Measurements from ENCODE around the gene THSD4. TPM values are rescaled to one million over a fixed set of nuclear protein-coding genes. Genes with fewer than 3 reads are reported as not detected.

The THSD4 gene
- total and polyA plus RNA-seq, 3 experiments from 2014 or later, result not detected

DNA sequence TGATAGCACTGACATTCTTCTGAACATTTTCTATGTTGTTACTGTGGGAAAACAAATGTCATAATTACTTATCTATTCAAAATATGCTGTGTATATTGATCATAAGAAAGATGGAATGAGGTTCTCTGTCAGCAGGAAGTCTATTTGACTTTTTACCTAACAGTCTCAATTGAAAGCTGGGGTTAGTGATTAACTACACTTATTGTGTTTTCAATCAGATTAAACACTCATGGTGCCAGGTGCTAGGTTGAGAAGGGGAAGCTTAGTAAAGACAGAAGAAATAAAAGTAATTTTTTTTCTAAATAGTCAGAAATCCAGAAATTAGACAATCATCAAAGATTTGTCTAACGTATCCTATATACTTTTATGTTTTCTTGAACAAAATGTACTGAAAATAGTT lies 414.1 kb downstream of the THSD4 start:
- Histone ChIP-seq H3K4me1 (ENCODE audit: insufficient read depth, low read length) (no peaks in the 10 kb centered on the region), H3K4me3 (ENCODE audit: low read length) (no peak overlapping the region), H3K36me3 (ENCODE audit: insufficient read depth, low read length) (no peaks in the 10 kb centered on the region), H3K9me3 (ENCODE audit: low read length) (no peaks in the 10 kb centered on the region), H3K27ac (ENCODE audit: low read depth, low read length) (no peak overlapping the region), H3K27me3 (ENCODE audit: insufficient read depth, low read length, poor library complexity, severe bottlenecking) (peaks cover 5% of the 10 kb centered on the region)
- Mint-ChIP-seq H3K4me1 (no peaks in the 10 kb centered on the region), H3K27me3 (peaks cover 11 to 57% of the 10 kb centered on the region in 2 donors), H3K27ac (no peak overlapping the region), H3K4me3 (no peak overlapping the region), H3K9me3 (peaks cover 2 to 12% (median 6%) of the 10 kb centered on the region in 5 donors), H3K36me3 (peaks cover 0 to 3% (median 0%) of the 10 kb centered on the region in 3 donors)
- ChIA-PET CTCF (no interaction called here), POLR2A (no interaction called here)
- no peak for DNase-seq

DNA sequence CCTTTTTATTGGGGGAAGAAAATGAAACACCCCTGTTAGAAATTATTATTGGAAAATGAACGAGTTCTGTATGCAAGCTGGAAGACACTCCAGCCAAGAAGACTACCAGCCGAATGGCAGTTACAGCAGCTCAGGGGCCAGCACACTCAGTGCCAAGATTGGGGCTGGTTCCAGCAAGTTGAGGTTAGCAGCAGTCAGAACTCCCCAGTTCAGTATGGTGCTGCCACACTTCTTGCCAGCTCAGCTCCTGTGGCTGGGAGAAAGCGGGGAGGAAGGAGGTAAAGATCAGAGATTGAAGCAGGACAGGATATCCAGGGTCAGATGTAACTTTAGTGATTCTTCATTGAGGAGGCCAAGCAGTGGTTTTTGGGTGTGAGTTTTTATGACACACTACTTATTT lies 414.8 kb downstream of the THSD4 start:
- CTCF ChIA-PET, result no interaction called here
- Histone ChIP-seq H3K9me3 (ENCODE audit: low read length) (no peaks in the 10 kb centered on the region), H3K36me3 (ENCODE audit: insufficient read depth, low read length) (no peaks in the 10 kb centered on the region), H3K27me3 (ENCODE audit: insufficient read depth, low read length, poor library complexity, severe bottlenecking) (peaks cover 5% of the 10 kb centered on the region), H3K4me3 (ENCODE audit: low read length) (no peak overlapping the region), H3K4me1 (ENCODE audit: insufficient read depth, low read length) (no peaks in the 10 kb centered on the region), H3K27ac (ENCODE audit: low read depth, low read length) (no peak overlapping the region)
- Mint-ChIP-seq H3K36me3 (peaks cover 0 to 3% (median 0%) of the 10 kb centered on the region in 3 donors), H3K4me1 (no peaks in the 10 kb centered on the region), H3K9me3 (peaks cover 4 to 12% (median 7%) of the 10 kb centered on the region in 5 donors), H3K4me3 (peak overlapping the region in 1 of 7 donors; percentile 27), H3K27me3 (peaks cover 9 to 56% of the 10 kb centered on the region in 2 donors), H3K27ac (no peak overlapping the region)
- POLR2A ChIA-PET, result no interaction called here
- no peak for DNase-seq

DNA sequence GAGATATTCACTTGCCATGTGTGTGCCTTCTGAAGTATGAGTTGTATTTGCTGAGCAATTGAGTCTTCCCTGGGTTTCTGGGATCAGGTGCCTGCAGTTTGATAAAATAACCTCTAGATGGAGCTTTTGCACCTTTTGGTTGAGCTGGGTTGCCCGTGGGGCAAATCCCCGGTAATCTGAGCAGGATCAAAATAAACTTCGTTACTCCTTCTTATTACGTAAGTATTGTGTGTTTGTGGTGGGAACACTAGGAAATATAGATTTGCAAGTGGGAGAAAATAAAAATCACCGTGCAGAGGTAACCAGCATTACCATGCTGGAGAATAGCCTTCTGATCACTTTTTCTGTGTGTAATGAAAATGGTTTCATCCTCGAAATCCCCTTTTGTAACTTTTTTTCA lies 417.7 kb downstream of the THSD4 start:
- no peaks in the 10 kb centered on the region for H3K36me3 ChIP-seq (ENCODE audit: insufficient read depth, low read length)
- no peak overlapping the region for H3K4me3 Mint-ChIP-seq
- ChIA-PET CTCF (no interaction called here), POLR2A (no interaction called here)
- peaks cover 0 to 3% (median 0%) of the 10 kb centered on the region in 3 donors for H3K36me3 Mint-ChIP-seq
- no peak overlapping the region for H3K27ac ChIP-seq (ENCODE audit: low read depth, low read length)
- H3K4me1 ChIP-seq (ENCODE audit: insufficient read depth, low read length), result no peaks in the 10 kb centered on the region
- no peak overlapping the region for H3K4me3 ChIP-seq (ENCODE audit: low read length)
- no peaks in the 10 kb centered on the region for H3K9me3 ChIP-seq (ENCODE audit: low read length)
- no peaks in the 10 kb centered on the region for H3K4me1 Mint-ChIP-seq
- H3K9me3 Mint-ChIP-seq, result peaks cover 4 to 12% (median 7%) of the 10 kb centered on the region in 5 donors
- no peak for DNase-seq
- no peak overlapping the region for H3K27ac Mint-ChIP-seq
- no peaks in the 10 kb centered on the region for H3K27me3 ChIP-seq (ENCODE audit: insufficient read depth, low read length, poor library complexity, severe bottlenecking)
- H3K27me3 Mint-ChIP-seq, result peaks cover 8 to 37% of the 10 kb centered on the region in 2 donors

DNA sequence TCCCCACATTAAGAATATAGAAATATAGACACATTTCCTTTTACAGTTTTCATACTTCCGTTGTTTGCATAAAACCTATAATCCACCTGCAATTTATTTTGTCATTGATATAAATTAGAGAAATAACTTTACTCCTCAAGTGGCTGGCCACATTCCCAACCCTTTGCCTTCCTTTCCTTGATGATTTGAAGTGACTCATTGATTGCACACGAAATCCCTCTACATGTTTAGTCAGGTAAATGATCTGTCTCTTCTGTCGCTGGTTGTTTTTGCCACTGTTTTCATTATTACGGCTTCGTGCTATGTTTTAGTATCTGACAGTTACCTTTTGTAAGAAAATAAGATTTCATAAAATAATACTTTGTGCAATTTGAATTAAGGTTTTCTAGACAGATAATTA lies 422.9 kb downstream of the THSD4 start:
- Mint-ChIP-seq H3K9me3 (peaks cover 0 to 7% (median 4%) of the 10 kb centered on the region in 5 donors), H3K27me3 (peaks cover 3 to 11% of the 10 kb centered on the region in 2 donors), H3K4me3 (no peak overlapping the region), H3K4me1 (no peaks in the 10 kb centered on the region), H3K27ac (no peak overlapping the region), H3K36me3 (no peaks in the 10 kb centered on the region)
- POLR2A ChIA-PET, result no interaction called here
- H3K9me3 ChIP-seq (ENCODE audit: low read length), result no peaks in the 10 kb centered on the region
- no peaks in the 10 kb centered on the region for H3K4me1 ChIP-seq (ENCODE audit: insufficient read depth, low read length)
- no peaks in the 10 kb centered on the region for H3K27me3 ChIP-seq (ENCODE audit: insufficient read depth, low read length, poor library complexity, severe bottlenecking)
- CTCF ChIA-PET, result no interaction called here
- H3K27ac ChIP-seq (ENCODE audit: low read depth, low read length), result no peak overlapping the region
- DNase-seq, result no peak
- no peak overlapping the region for H3K4me3 ChIP-seq (ENCODE audit: low read length)
- no peaks in the 10 kb centered on the region for H3K36me3 ChIP-seq (ENCODE audit: insufficient read depth, low read length)

DNA sequence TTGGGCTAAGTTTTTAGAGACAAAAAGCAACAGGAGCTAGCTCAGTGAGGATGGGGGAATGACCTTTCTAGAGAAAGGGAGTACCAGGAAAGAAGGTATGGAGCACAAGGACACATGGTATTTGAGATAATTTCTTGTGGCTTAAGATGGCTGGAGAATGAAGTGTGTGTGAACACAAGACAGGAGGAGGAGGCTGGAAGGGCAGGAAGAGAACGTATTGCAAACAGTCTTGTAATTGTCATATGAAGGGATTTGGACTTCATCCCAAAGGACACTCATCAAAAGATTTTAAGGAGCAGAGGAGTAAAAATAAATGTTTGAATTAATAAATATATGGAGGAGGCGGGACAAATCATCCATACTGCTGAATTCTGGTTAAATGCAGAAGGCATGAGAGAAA lies 426.5 kb downstream of the THSD4 start:
- Mint-ChIP-seq H3K4me3 (no peak overlapping the region), H3K36me3 (no peaks in the 10 kb centered on the region), H3K4me1 (no peaks in the 10 kb centered on the region), H3K9me3 (peaks cover 0 to 2% (median 0%) of the 10 kb centered on the region in 5 donors), H3K27ac (no peak overlapping the region), H3K27me3 (peaks cover 3 to 14% of the 10 kb centered on the region in 2 donors)
- DNase-seq, result no peak
- Histone ChIP-seq H3K4me1 (ENCODE audit: insufficient read depth, low read length) (no peaks in the 10 kb centered on the region), H3K27me3 (ENCODE audit: insufficient read depth, low read length, poor library complexity, severe bottlenecking) (no peaks in the 10 kb centered on the region), H3K27ac (ENCODE audit: low read depth, low read length) (no peak overlapping the region), H3K9me3 (ENCODE audit: low read length) (no peaks in the 10 kb centered on the region), H3K36me3 (ENCODE audit: insufficient read depth, low read length) (no peaks in the 10 kb centered on the region), H3K4me3 (ENCODE audit: low read length) (no peak overlapping the region)
- CTCF ChIA-PET, result no interaction called here
- POLR2A ChIA-PET, result no interaction called here

DNA sequence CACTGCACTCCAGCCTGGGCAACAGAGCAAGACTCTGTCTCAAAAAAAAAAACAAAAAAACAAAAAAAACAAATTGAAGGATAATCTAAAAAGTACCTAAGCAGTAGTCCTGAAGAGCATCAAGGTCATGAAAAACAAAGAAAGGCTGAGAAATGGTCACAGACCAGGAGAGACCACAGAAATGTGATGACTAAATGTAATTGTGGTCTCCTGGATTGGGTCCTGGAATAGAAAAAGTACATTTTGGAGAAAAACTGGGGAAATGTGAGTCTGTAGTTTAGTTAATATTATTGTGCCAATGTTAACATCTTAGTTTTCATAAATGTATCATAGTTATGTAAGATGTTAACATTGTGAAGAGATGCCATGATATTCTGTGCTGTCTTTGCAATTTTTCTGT lies 427.6 kb downstream of the THSD4 start:
- H3K27me3 ChIP-seq (ENCODE audit: insufficient read depth, low read length, poor library complexity, severe bottlenecking), result no peaks in the 10 kb centered on the region
- ChIA-PET POLR2A (no interaction called here), CTCF (no interaction called here)
- no peak overlapping the region for H3K4me3 Mint-ChIP-seq
- no peaks in the 10 kb centered on the region for H3K9me3 ChIP-seq (ENCODE audit: low read length)
- no peaks in the 10 kb centered on the region for H3K36me3 Mint-ChIP-seq
- no peaks in the 10 kb centered on the region for H3K36me3 ChIP-seq (ENCODE audit: insufficient read depth, low read length)
- no peak overlapping the region for H3K27ac Mint-ChIP-seq
- DNase-seq, result no peak
- no peaks in the 10 kb centered on the region for H3K4me1 ChIP-seq (ENCODE audit: insufficient read depth, low read length)
- peaks cover 7 to 14% of the 10 kb centered on the region in 2 donors for H3K27me3 Mint-ChIP-seq
- no peaks in the 10 kb centered on the region for H3K4me1 Mint-ChIP-seq
- peaks cover 0 to 2% (median 0%) of the 10 kb centered on the region in 5 donors for H3K9me3 Mint-ChIP-seq
- no peak overlapping the region for H3K4me3 ChIP-seq (ENCODE audit: low read length)
- H3K27ac ChIP-seq (ENCODE audit: low read depth, low read length), result no peak overlapping the region

DNA sequence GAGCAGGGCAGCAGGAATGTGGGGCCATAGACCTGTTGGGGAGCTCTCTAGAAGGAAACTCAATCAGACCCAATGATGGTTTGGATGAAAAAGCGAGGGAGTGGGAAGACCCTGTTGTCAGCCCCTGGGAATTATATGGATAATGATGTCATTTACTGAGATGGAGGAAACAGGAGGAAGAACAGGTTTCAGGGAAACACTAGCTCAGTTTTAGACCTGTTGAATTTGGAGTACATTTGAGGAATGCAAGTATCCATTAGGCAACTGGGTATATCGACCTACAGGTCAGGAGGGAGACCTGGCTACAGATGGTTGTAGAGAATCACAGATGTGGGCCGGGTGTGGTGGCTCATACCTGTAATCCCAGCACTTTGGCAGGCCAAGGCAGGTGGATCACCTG lies 428.1 kb downstream of the THSD4 start:
- no peak overlapping the region for H3K4me3 Mint-ChIP-seq

DNA sequence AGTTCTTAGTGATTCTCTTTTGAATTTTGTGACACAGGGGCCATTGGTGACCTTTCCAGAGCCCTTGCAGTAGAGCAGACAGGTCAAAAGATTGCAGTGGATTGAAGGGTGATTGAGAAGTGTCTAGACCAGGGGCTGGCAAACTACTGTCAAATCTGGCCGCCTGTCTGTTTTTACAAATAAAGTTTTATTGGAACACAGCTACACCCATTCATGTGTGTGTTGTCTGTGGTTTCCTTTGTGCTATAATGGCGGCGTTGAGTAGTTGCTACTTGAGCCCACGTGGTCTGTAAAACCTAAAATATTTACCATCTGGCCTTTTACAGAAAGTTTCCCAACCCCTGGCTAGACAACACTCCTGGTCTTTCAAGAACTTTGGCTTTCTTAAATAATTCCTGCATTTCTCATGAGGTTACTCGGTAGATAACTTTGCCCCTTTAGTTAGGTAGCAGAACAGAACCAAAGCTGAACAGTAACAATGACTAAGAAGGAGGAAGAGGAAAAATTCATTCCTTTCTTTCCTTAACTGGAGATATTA lies 430.0 kb downstream of the THSD4 start:
- no peak overlapping the region for H3K27ac Mint-ChIP-seq
- H3K4me3 ChIP-seq (ENCODE audit: low read length), result no peak overlapping the region
- no peak overlapping the region for H3K4me3 Mint-ChIP-seq
- ChIA-PET CTCF (no interaction called here), POLR2A (no interaction called here)
- no peaks in the 10 kb centered on the region for H3K36me3 Mint-ChIP-seq
- H3K27ac ChIP-seq (ENCODE audit: low read depth, low read length), result no peak overlapping the region
- no peak for DNase-seq
- no peaks in the 10 kb centered on the region for H3K4me1 ChIP-seq (ENCODE audit: insufficient read depth, low read length)
- H3K9me3 ChIP-seq (ENCODE audit: low read length), result no peaks in the 10 kb centered on the region
- no peaks in the 10 kb centered on the region for H3K36me3 ChIP-seq (ENCODE audit: insufficient read depth, low read length)
- peaks cover 12 to 19% of the 10 kb centered on the region in 2 donors for H3K27me3 Mint-ChIP-seq
- peaks cover 0 to 2% (median 0%) of the 10 kb centered on the region in 5 donors for H3K9me3 Mint-ChIP-seq
- no peaks in the 10 kb centered on the region for H3K27me3 ChIP-seq (ENCODE audit: insufficient read depth, low read length, poor library complexity, severe bottlenecking)
- no peaks in the 10 kb centered on the region for H3K4me1 Mint-ChIP-seq

More for the DNA sequence above, 428.1 kb downstream of the THSD4 start:
- H3K4me1 ChIP-seq (ENCODE audit: insufficient read depth, low read length), result no peaks in the 10 kb centered on the region
- no peak for DNase-seq
- ChIA-PET POLR2A (no interaction called here), CTCF (no interaction called here)
- H3K9me3 Mint-ChIP-seq, result peaks cover 0 to 2% (median 0%) of the 10 kb centered on the region in 5 donors
- H3K4me3 ChIP-seq (ENCODE audit: low read length), result no peak overlapping the region
- H3K27me3 Mint-ChIP-seq, result peaks cover 11 to 14% of the 10 kb centered on the region in 2 donors
- no peak overlapping the region for H3K27ac Mint-ChIP-seq
- no peaks in the 10 kb centered on the region for H3K36me3 ChIP-seq (ENCODE audit: insufficient read depth, low read length)
- no peaks in the 10 kb centered on the region for H3K4me1 Mint-ChIP-seq
- no peaks in the 10 kb centered on the region for H3K36me3 Mint-ChIP-seq
- no peaks in the 10 kb centered on the region for H3K27me3 ChIP-seq (ENCODE audit: insufficient read depth, low read length, poor library complexity, severe bottlenecking)
- H3K9me3 ChIP-seq (ENCODE audit: low read length), result no peaks in the 10 kb centered on the region
- no peak overlapping the region for H3K27ac ChIP-seq (ENCODE audit: low read depth, low read length)

DNA sequence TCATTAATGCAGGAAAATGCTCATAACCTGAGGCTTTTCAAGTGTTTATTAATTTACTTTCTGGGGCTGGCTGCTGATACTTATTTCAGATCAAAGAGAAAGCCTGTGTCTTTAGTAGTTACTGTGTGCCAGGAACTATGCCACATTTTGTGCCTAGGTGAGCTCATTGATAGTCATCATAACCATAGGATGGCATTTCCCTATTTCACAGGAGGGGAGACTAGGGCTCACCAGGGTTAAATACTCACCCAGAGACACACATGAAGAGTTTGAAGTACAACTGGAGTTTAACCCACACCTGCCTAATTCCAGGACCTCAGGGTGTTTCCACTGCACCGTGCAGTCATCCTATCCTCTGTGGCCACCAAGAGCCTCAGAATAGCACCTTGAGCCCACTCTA lies 430.7 kb downstream of the THSD4 start:
- H3K9me3 ChIP-seq (ENCODE audit: low read length), result no peaks in the 10 kb centered on the region
- H3K9me3 Mint-ChIP-seq, result peaks cover 0 to 2% (median 0%) of the 10 kb centered on the region in 5 donors
- H3K27ac Mint-ChIP-seq, result no peak overlapping the region
- no peaks in the 10 kb centered on the region for H3K27me3 ChIP-seq (ENCODE audit: insufficient read depth, low read length, poor library complexity, severe bottlenecking)
- no peak overlapping the region for H3K4me3 Mint-ChIP-seq
- H3K4me1 Mint-ChIP-seq, result no peaks in the 10 kb centered on the region
- no peak for DNase-seq
- POLR2A ChIA-PET, result no interaction called here
- H3K4me3 ChIP-seq (ENCODE audit: low read length), result no peak overlapping the region
- peaks cover 12 to 19% of the 10 kb centered on the region in 2 donors for H3K27me3 Mint-ChIP-seq
- H3K4me1 ChIP-seq (ENCODE audit: insufficient read depth, low read length), result no peaks in the 10 kb centered on the region
- H3K27ac ChIP-seq (ENCODE audit: low read depth, low read length), result no peak overlapping the region
- CTCF ChIA-PET, result no interaction called here
- no peaks in the 10 kb centered on the region for H3K36me3 Mint-ChIP-seq
- no peaks in the 10 kb centered on the region for H3K36me3 ChIP-seq (ENCODE audit: insufficient read depth, low read length)

Data from CD8-positive, alpha-beta memory T cell (primary cell).